SHP77 treated with DMSO at 0.1 percent for 48 hours (cell line): ENCODE results near the gene GATA6.

Experiments
- DNase-seq: peaks from one replicate; lab custom pipeline; 2025; lab: John Stamatoyannopoulos, UW

Gene GATA6

GRCh38 chr18:22166069-22166950, 3.1 kb upstream of the GATA6 start:
- DNase-seq, result no peak

GRCh38 chr18:22167091-22167470, 2.3 kb upstream of the GATA6 start:
- no peak for DNase-seq

GRCh38 chr18:22167471-22168241, 1.7 kb upstream of the GATA6 start:
- DNase-seq, result no peak

GRCh38 chr18:22168360-22168921, 948 bp upstream of the GATA6 start:
- DNase-seq, result no peak

- no peak for DNase-seq
Observed at GRCh38 chr18:22169889-22170420, 566 bp downstream of the GATA6 start.

GRCh38 chr18:22170421-22171257, 1.2 kb downstream of the GATA6 start:
- no peak for DNase-seq

GRCh38 chr18:22171258-22172119, 2.1 kb downstream of the GATA6 start:
- DNase-seq, result no peak

- no peak for DNase-seq
Observed at GRCh38 chr18:22172120-22172582, 2.8 kb downstream of the GATA6 start.

GRCh38 chr18:22172594-22173049, 3.2 kb downstream of the GATA6 start:
- DNase-seq, result no peak

- DNase-seq, result no peak
Observed at GRCh38 chr18:22173221-22173927, 4.0 kb downstream of the GATA6 start.

GRCh38 chr18:22173928-22174301, 4.5 kb downstream of the GATA6 start:
- DNase-seq, result no peak

GRCh38 chr18:22174341-22175145, 5.2 kb downstream of the GATA6 start:
- DNase-seq, result no peak

- no peak for DNase-seq
Observed at GRCh38 chr18:22175346-22175745, 6.0 kb downstream of the GATA6 start.

- DNase-seq, result no peak
Observed at GRCh38 chr18:22176420-22177326, 7.3 kb downstream of the GATA6 start.

GRCh38 chr18:22177327-22177871, 8.0 kb downstream of the GATA6 start:
- no peak for DNase-seq

- DNase-seq, result no peak
Observed at GRCh38 chr18:22179174-22179573, 9.8 kb downstream of the GATA6 start.

- no peak for DNase-seq
Observed at GRCh38 chr18:22179631-22180030, 10.2 kb downstream of the GATA6 start.

GRCh38 chr18:22180722-22181121, 11.3 kb downstream of the GATA6 start:
- no peak for DNase-seq
